K562 (cell line): ENCODE results near the gene PATJ. TPM values are rescaled to one million over a fixed set of nuclear protein-coding genes. Genes with fewer than 3 reads are reported as not detected.

ENCODE experiments used
- ATAC-seq: fragments of 200-7000 bp; cut with Tn5 transposase; 3 replicates; pipeline ENCODE4 v1.9.1; 2020; ENCODE audit warnings: moderate library complexity
- BruUV-seq: library from RNA; stranded (reverse); fragments of 400-500 nt; replicated peaks from 2 replicates; lab custom pipeline; 2021; lab: Mats Ljungman, UMichigan
- CTCF ChIA-PET: fragments of 300-600 bp; formaldehyde crosslinking; extraction: SDS; loops from one replicate; lab custom pipeline; 2021; ENCODE audit warnings: low intra/inter-chr PET ratio; lab: Yijun Ruan, JAX
- POLR2A ChIA-PET: fragments of 300-600, 350-650 bp; sonication (Branson Sonifier 250); formaldehyde crosslinking; extraction: SDS; loops from one replicate; lab custom pipeline; 2021; ENCODE audit warnings: antibody characterized with exemption, inconsistent platforms; lab: Yijun Ruan, JAX
- DNase-seq, 4 experiments: peaks; one replicate each; pipeline versions ENCODE4 v3.0.0 to v3.0.0-alpha.2; 2011 to 2018; ENCODE audit warnings: low spot score in 3 of 4, mixed read lengths in 3 of 4; ENCODE audit errors: extremely low read depth in 1 of 4
- FAIRE-seq: peaks from 2 replicates; lab custom pipeline; 2011; peaks lifted over from hg19 to GRCh38; lab: Jason Lieb, UNC
- H2AFZ ChIP-seq: 2 replicates; pipeline ENCODE4 v1.6.0; 2011; ENCODE audit warnings: low read depth, low read length, control low read depth, inconsistent platforms
- H3K27ac ChIP-seq: fragments of 200-600 bp; 3 replicates; pipeline ENCODE4 v1.8.0; 2011; ENCODE audit warnings: low read depth, mild to moderate bottlenecking, control low read depth, inconsistent platforms, low read length, moderate library complexity, mixed read lengths; ENCODE audit errors: extremely low read depth
- H3K27me3 ChIP-seq, 2 experiments: fragments of 300-600 bp in 1 of 2; 2 replicates in 1 of 2; 3 replicates in 1 of 2; pipeline versions ENCODE4 v1.6.0 to v1.8.0; 2011; ENCODE audit warnings: inconsistent platforms in 2 of 2, low read length in 2 of 2, mild to moderate bottlenecking in 1 of 2, mixed read lengths in 1 of 2, moderate library complexity in 1 of 2; ENCODE audit not compliant: control insufficient read depth in 2 of 2, insufficient read depth in 2 of 2
- H3K36me3 ChIP-seq: fragments of 300-600 bp; 3 replicates; pipeline ENCODE4 v1.8.0; 2011; ENCODE audit warnings: mild to moderate bottlenecking, low read length, inconsistent platforms; ENCODE audit not compliant: control insufficient read depth, insufficient read depth
- H3K4me1 ChIP-seq, 2 experiments: fragments of 200-600 bp in 1 of 2; replicated peaks in 1 of 2; 2 replicates in 1 of 2; 3 replicates in 1 of 2; pipeline versions ENCODE4 v1.5.1 to v1.8.0; 2011; ENCODE audit warnings: inconsistent platforms in 2 of 2, low read length in 2 of 2, mild to moderate bottlenecking in 1 of 2, mixed read lengths in 1 of 2, moderate library complexity in 1 of 2; ENCODE audit not compliant: control insufficient read depth in 2 of 2, insufficient read depth in 2 of 2
- H3K4me2 ChIP-seq: 2 replicates; pipeline ENCODE4 v1.6.1; 2011; ENCODE audit warnings: low read length, control low read depth, inconsistent platforms, mixed read lengths; ENCODE audit not compliant: insufficient read depth
- H3K4me3 ChIP-seq: fragments of 200-600 bp; sonication (generic), shearing (Covaris generic); 2 replicates; pipeline ENCODE4 v1.5.1; 2016; ENCODE audit warnings: control low read depth, inconsistent platforms
- H3K79me2 ChIP-seq: fragments of 200-600 bp; 3 replicates; pipeline ENCODE4 v1.8.0; 2011; ENCODE audit warnings: low read length, inconsistent platforms; ENCODE audit not compliant: control insufficient read depth, insufficient read depth
- H3K9ac ChIP-seq, 2 experiments: 2 replicates each; pipeline versions ENCODE4 v1.6.0 to v1.6.1; 2011; ENCODE audit warnings: low read depth in 2 of 2, low read length in 2 of 2, control low read depth in 1 of 2, inconsistent platforms in 1 of 2, mild to moderate bottlenecking in 1 of 2, mixed read lengths in 1 of 2; ENCODE audit not compliant: insufficient read depth in 1 of 2
- H3K9me1 ChIP-seq: one replicate; pipeline ENCODE4 v1.6.0; 2011; ENCODE audit warnings: inconsistent platforms, mild to moderate bottlenecking, low read length, moderate library complexity; ENCODE audit not compliant: control insufficient read depth, insufficient read depth
- H3K9me3 ChIP-seq: replicated peaks from 2 replicates; pipeline ENCODE4 v1.5.1; 2011; ENCODE audit warnings: low read depth, low read length, inconsistent platforms; ENCODE audit not compliant: control insufficient read depth, insufficient read depth
- H4K20me1 ChIP-seq: replicated peaks from 2 replicates; pipeline ENCODE4 v1.6.1; 2011; ENCODE audit warnings: low read length, inconsistent platforms, mixed read lengths; ENCODE audit not compliant: control insufficient read depth, insufficient read depth
- CBFA2T3 ChIP-seq: fragments of 450-650 bp; IDR thresholded peaks from 2 replicates; pipeline ENCODE4 v1.6.1; 2017
- RBM25 ChIP-seq: fragments of 200-400 bp; formaldehyde crosslinking; IDR thresholded peaks from 2 replicates; pipeline ENCODE4 v1.6.1; 2018; ENCODE audit warnings: low read length, low read depth, moderate library complexity; ENCODE audit not compliant: severe bottlenecking
- SREBF1 ChIP-seq: fragments of 150-350 bp; IDR thresholded peaks from 2 replicates; pipeline ENCODE4 v1.6.1; 2014; ENCODE audit warnings: antibody characterized with exemption, low read depth, low read length, borderline replicate concordance
- STAT5A ChIP-seq: IDR thresholded peaks from 2 replicates; pipeline ENCODE4 v1.6.1; 2012; ENCODE audit warnings: low read length, inconsistent platforms, borderline replicate concordance
- TAF1 ChIP-seq: IDR thresholded peaks from 2 replicates; pipeline ENCODE4 v1.6.1; 2011; ENCODE audit warnings: mild to moderate bottlenecking, low read length, moderate library complexity; ENCODE audit not compliant: insufficient read depth, control insufficient read depth, severe bottlenecking; ENCODE audit errors: extremely low read depth
- TEAD4 ChIP-seq, 2 experiments: sonication (generic) in 1 of 2; formaldehyde crosslinking in 1 of 2; IDR thresholded peaks; 2 replicates each; pipeline versions ENCODE4 v1.6.1 to v1.8.0; 2012 to 2022; ENCODE audit warnings: borderline replicate concordance in 1 of 2, inconsistent platforms in 1 of 2, low read length in 1 of 2, mild to moderate bottlenecking in 1 of 2, missing genetic modification reagents in 1 of 2
- XRCC5 ChIP-seq: fragments of 200-400 bp; formaldehyde crosslinking; IDR thresholded peaks from 2 replicates; pipeline ENCODE4 v1.6.1; 2017; ENCODE audit warnings: low read depth, mild to moderate bottlenecking, low read length
- ZC3H4 ChIP-seq: sonication (generic); formaldehyde crosslinking; IDR thresholded peaks from 2 replicates; pipeline ENCODE4 v1.9.0; 2021; ENCODE audit warnings: missing genetic modification reagents, borderline replicate concordance
- ZNF717 ChIP-seq: fragments of 250-450 bp; sonication (Bioruptor Pico); IDR thresholded peaks from 2 replicates; pipeline ENCODE4 v1.5.0; 2021
- WGBS: fragments of 100-300 bp; shearing (Covaris generic); methylation state at CpG from one replicate; pipeline ENCODE4 v1.1.6; 2016; ENCODE audit warnings: low coverage, mixed read lengths; ENCODE audit not compliant: insufficient coverage; ENCODE audit errors: missing lambda C conversion rate; 5-methylcytosine and 5-hydroxymethylcytosine counted together
- in situ Hi-C: fragments of 300-500 bp; cut with MboI; formaldehyde crosslinking; loops from 4 replicates; pipeline ENCODE4 v1.15.0; 2018; ENCODE audit warnings: inconsistent platforms, mixed read lengths
- intact Hi-C: fragments of 100-400 bp; cut with micrococcal nuclease; formaldehyde crosslinking; loops from 2 replicates; pipeline ENCODE4 v1.14.2; 2022
- polyA plus RNA-seq, 8 experiments: library from polyadenylated mRNA; depleted of rRNA in 4 of 8; stranded (reverse) in 5 of 8; unstranded in 3 of 8; fragments of >200 nt; fragmentation: Nextera tagmentation in 2 of 8; fragmentation: Illumina TruSeq in 1 of 8; extraction: Ambion mirVana in 2 of 8; extraction: Trizol in 1 of 8; gene quantifications; 2 replicates each; pipeline versions ENCODE4 v1.2.1 to v1.2.3, GENCODE V29; 2011 to 2014; ENCODE audit warnings: inconsistent platforms in 1 of 8, missing spikeins in 1 of 8
- total RNA-seq, 7 experiments: library from RNA; depleted of rRNA in 6 of 7; stranded (reverse); fragments of >200 nt in 6 of 7; fragmentation: Illumina TruSeq in 2 of 7; extraction: Trizol in 2 of 7; gene quantifications; 2 replicates each; pipeline versions ENCODE4 v1.2.1 to v1.2.3, GENCODE V29; 2011 to 2021; ENCODE audit warnings: low replicate concordance in 1 of 7

Gene PATJ
- total and polyA plus RNA-seq, 9 of the 15 experiments (the other 6 are each of a cell fraction or from before 2014, with no cell fraction given) = 0.22 TPM; not detected in 8

DNA sequence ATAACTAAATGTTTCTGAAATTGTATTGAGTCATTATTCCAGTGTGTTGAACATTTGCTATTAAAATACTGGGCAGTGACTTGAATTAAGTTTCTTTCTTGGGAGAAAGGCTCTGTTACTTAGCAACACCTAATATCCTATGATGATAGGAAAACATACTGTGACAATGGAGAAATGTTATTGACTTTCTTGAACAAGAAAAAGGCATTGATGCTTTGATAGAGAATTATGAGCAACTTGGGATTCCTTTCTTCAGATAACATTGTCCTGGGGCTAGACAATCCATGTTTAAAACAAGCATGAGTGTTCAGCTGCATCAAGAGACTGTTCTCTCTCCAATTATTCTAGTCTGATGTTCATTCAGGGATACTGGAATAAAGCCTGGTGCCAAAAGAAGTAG is 236.5 kb downstream of the PATJ start (continued):
- TF ChIP-seq TAF1 (no peak), ZNF717 (CRISPR knock-in tag) (no peak), STAT5A (no peak), XRCC5 (no peak), SREBF1 (no peak), RBM25 (no peak)

DNA sequence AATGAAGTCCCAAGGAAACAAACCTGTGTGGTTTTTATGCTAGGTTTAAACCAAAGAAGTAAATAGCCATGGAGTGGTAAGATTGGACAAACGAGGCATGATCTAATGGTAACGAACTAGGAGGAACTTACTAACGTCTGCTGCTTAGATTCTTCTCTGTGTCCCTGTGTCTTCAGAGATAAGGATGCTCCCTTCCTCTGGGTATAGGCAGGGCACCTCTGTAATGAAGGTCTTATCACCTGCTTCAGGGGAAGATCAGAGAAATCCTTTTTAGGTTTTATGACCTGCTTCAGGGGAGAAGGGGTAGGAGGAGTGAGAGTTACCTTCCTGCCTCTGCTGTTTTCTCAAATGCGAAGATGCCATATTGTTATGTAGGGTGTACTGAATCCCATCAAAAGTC is 237.4 kb downstream of the PATJ start:
- ChIA-PET CTCF (no interaction called here), POLR2A (no interaction called here)
- Histone ChIP-seq H3K79me2 (no peaks in the 10 kb centered on the region), H3K27ac (no peak overlapping the region), H3K4me3 (no peak overlapping the region), H4K20me1 (no peaks in the 10 kb centered on the region), H3K9me1 (no peaks in the 10 kb centered on the region), H3K9me3 (no peaks in the 10 kb centered on the region), H2AFZ (no peak overlapping the region), H3K4me1 (no peaks in the 10 kb centered on the region), H3K4me2 (no peak overlapping the region), H3K36me3 (no peaks in the 10 kb centered on the region), H3K9ac (no peak overlapping the region), H3K27me3 (peaks cover 0 to 4% of the 10 kb centered on the region in 2 experiments; a peak in 1 of 5 replicates)
- FAIRE-seq (no peak), DNase-seq (peak in 1 of 4 experiments; percentile 13), ATAC-seq (peak; percentile 53)
- no TSS peak for BruUV-seq
- WGBS = 5% methylated on average over 4 of the region's 4 CpGs
- intact Hi-C loops (no loop called here), in situ Hi-C loops (no loop called here)
- TF ChIP-seq CBFA2T3 (peak; percentile 66), ZC3H4 (CRISPR knock-in tag) (no peak), TEAD4 (IDR thresholded peaks at IDR 0.05; ENCODE audit: low read length) (peak; percentile 13; the same call in 1 of the 2 replicates), TEAD4 (CRISPR knock-in tag; IDR thresholded peaks at IDR 0.05; ENCODE audit: borderline replicate concordance) (no peak)
